ENCODE measurements around the gene ZDHHC20. TPM values are rescaled to one million over a fixed set of nuclear protein-coding genes. Genes with fewer than 3 reads are reported as not detected.
"Not testable (repeated sequence)": the region's sequence is repeated elsewhere in the genome, so short reads cannot be mapped to it uniquely, and the experiment has no call there.

ZDHHC20 gene
- total RNA-seq, 2 experiments from 2014 or later: 40.2 to 44.9 TPM

DNA sequence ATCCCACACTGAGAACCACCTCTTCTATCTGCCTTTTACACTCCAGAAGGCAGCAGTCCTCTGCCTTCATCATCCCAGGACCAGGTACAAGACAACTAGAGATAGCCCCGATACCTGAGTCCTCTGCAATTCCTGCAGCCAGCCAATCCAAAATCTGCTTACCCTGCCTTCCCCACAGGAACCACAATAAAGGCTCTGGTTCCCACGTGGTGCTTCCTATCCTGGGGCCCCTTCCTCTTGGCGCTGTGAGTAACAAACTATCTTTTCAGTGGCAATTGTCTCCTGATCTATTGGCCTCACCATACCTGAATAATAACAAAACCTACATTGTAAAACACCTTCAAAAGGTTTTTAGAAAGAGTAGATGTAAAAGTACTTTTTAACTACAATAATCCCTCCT, 63.1 kb downstream of the ZDHHC20 start:
- POLR2A ChIA-PET: no interaction called here
- intact Hi-C loops (cut with DNase I, micrococcal nuclease): no loop called here
- Mint-ChIP-seq H3K27me3 (no peaks in the 10 kb centered on the region), H3K9me3 (ENCODE audit: low read depth) (no peaks in the 10 kb centered on the region), H3K36me3 (ENCODE audit: low read depth) (peaks cover 24% of the 10 kb centered on the region), H3K4me3 (no peak overlapping the region), H3K4me1 (peaks cover 39% of the 10 kb centered on the region), H3K27ac (peak overlapping the region; percentile 48)
- CTCF ChIA-PET: no interaction called here
- DNase-seq (peak; percentile 61), ATAC-seq (peak; percentile 88)

DNA sequence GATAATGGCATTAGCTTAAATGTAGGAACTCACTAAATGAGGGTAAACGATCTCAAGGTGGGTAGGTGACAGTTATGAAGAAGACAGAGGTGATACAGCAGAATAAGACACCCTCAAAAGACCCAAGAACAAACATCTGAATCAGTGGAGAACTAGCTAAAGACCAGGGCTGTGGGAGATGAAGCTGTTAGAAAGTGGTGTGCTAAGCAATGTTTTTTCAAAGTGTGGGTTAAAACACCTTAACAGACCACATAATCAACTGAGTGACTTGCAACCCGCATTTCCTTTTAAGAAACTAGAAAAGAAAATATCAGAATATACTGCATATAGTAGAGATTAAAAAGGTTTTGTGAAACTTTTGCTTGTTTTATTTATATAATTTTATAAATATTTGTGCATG, 70.0 kb downstream of the ZDHHC20 start:
- Mint-ChIP-seq H3K27ac (no peak overlapping the region), H3K4me3 (no peak overlapping the region), H3K9me3 (ENCODE audit: low read depth) (no peaks in the 10 kb centered on the region), H3K36me3 (ENCODE audit: low read depth) (peaks cover 34% of the 10 kb centered on the region), H3K4me1 (no peaks in the 10 kb centered on the region), H3K27me3 (no peaks in the 10 kb centered on the region)
- intact Hi-C loops (cut with DNase I, micrococcal nuclease): no loop called here
- no peak for DNase-seq
- ChIA-PET POLR2A (interaction anchor here (0.5 kb wide), 1 partner anchor 202 kb away, joined by 6 read pairs; no protein-coding TSS in a partner anchor), CTCF (interaction anchor here (1.0 to 2.2 kb wide), 4 partner anchors 8 to 92 kb away, joined by 4 to 8 read pairs (median 5); no protein-coding TSS in a partner anchor)
- no peak for ATAC-seq

DNA sequence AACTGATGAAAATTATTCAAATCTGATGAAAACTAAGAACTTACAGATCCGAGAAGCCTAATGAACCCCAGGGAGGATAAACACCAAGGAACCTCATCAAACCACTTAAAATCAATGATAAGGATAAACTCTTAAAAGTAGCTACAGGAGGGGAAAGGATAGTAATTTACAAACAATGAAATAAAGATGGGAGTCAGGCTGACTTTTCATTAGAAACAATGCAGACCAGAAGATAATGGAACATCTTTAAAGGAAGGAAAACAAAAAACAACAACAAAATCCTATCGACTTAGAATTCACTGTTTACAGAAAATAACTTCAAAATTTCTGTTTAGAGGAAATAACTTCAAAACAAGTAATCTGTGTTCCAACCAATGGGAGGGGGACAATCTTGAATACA, 73.4 kb downstream of the ZDHHC20 start:
- no peak for DNase-seq
- H3K4me1 Mint-ChIP-seq: no peaks in the 10 kb centered on the region
- intact Hi-C loops (cut with DNase I, micrococcal nuclease): loop anchor here in 1 of 2 experiments (2.0 kb wide), 1 partner anchor 21 kb away; no protein-coding TSS in a partner anchor
- CTCF ChIA-PET: interaction anchor here (0.9 kb wide), 1 partner anchor 17 kb away, joined by 3 read pairs; no protein-coding TSS in a partner anchor
- POLR2A ChIA-PET: no interaction called here
- H3K27me3 Mint-ChIP-seq: no peaks in the 10 kb centered on the region
- H3K9me3 Mint-ChIP-seq (ENCODE audit: low read depth): no peaks in the 10 kb centered on the region
- ATAC-seq: no peak
- H3K36me3 Mint-ChIP-seq (ENCODE audit: low read depth): peaks cover 44% of the 10 kb centered on the region
- H3K27ac Mint-ChIP-seq: no peak overlapping the region
- no peak overlapping the region for H3K4me3 Mint-ChIP-seq

DNA sequence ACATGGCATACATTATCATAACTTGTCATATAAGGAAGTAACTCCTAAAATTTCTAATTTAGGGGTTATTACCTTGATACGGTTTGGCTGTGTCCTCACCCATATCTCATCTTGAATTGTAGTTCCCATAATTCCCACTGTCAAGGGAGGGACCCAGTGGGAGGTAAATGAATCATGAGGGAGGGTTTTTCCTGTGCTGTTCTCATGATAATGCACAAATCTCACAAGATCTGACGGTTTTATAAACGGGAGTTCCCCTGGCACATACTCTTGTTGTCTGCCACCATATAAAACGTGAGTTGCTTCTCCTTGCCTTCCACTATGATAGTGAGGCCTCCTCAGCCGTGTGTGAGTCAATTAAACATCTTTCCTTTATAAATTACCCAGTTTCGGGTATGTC, 76.0 kb downstream of the ZDHHC20 start:
- no peaks in the 10 kb centered on the region for H3K27me3 Mint-ChIP-seq
- ATAC-seq: no peak
- intact Hi-C loops (cut with DNase I, micrococcal nuclease): no loop called here
- no peak overlapping the region for H3K27ac Mint-ChIP-seq
- no peaks in the 10 kb centered on the region for H3K4me1 Mint-ChIP-seq
- peaks cover 36% of the 10 kb centered on the region for H3K36me3 Mint-ChIP-seq (ENCODE audit: low read depth)
- CTCF ChIA-PET: interaction anchor here (1.2 to 1.3 kb wide), 3 partner anchors 9 to 179 kb away, joined by 3 read pairs; no protein-coding TSS in a partner anchor
- DNase-seq: no peak
- POLR2A ChIA-PET: no interaction called here
- H3K9me3 Mint-ChIP-seq (ENCODE audit: low read depth): no peaks in the 10 kb centered on the region
- no peak overlapping the region for H3K4me3 Mint-ChIP-seq

DNA sequence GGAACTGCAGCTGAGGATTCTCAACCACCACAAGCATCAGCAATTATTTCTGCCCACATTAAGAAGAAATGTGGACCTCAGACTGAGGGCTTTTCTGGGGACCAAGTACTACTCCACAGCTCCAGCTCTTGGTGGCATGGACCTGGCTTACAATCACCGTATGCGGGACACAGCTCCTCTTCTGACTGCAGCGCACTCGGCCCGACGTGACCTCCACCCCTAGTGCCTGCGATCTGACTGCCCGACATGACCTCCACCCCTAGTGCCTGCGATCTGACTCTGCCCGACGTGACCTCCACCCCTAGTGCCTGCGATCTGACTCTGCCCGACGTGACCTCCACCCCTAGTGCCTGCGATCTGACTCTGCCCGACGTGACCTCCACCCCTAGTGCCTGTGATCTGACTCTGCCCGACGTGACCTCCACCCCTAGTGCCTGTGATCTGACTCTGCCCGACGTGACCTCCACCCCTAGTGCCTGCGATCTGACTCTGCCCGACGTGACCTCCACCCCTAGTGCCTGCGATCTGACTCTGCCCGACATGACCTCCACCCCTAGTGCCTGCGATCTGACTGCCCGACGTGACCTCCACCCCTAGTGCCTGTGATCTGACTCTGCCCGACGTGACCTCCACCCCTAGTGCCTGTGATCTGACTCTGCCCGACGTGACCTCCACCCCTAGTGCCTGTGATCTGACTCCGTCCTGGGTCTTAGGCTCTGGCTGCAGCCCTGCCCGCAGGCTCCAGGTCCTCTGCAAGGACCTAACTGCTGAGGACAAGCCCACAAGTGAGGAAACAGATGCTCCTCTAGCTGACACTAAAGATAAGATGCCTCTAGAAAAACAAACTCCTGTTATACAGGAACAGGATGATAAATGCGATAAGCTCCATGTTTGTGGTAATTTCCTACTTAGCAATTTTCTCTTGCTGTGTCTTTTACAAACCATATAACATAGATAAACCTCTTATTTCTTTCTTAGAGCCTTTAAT, 81.8 kb downstream of the ZDHHC20 start:
- DNase-seq; H3K4me1 Mint-ChIP-seq; H3K9me3 Mint-ChIP-seq (ENCODE audit: low read depth); H3K4me3 Mint-ChIP-seq; H3K27ac Mint-ChIP-seq; intact Hi-C loops (cut with DNase I, micrococcal nuclease); ATAC-seq; H3K27me3 Mint-ChIP-seq; POLR2A ChIA-PET: not testable (repeated sequence)
- CTCF ChIA-PET: interaction anchor here (0.8 to 1.2 kb wide), 2 partner anchors 12 to 258 kb away, joined by 3 to 5 read pairs; no protein-coding TSS in a partner anchor
- H3K36me3 Mint-ChIP-seq (ENCODE audit: low read depth): peaks cover 16% of the 10 kb centered on the region

DNA sequence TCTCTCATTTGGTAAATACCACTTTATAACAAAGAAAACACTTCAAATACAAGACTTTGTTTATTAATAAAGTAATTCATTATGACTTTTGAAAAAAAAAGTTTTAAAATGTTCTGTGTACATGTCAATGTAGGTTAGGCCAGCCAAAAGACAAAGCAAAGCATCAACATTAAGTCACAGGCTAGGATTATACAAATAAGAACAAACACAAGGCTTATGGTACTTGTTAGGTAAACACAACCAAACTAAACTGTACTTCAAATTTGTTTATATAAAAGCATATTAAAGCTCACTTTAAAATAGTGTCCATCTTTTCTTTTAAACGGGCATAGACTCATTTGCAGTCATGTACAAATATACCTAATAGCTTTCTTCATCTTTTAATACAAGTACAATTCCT, 86.6 kb downstream of the ZDHHC20 start:
- Mint-ChIP-seq H3K27ac (no peak overlapping the region), H3K4me1 (no peaks in the 10 kb centered on the region), H3K9me3 (ENCODE audit: low read depth) (no peaks in the 10 kb centered on the region), H3K27me3 (no peaks in the 10 kb centered on the region), H3K36me3 (ENCODE audit: low read depth) (peaks cover 7% of the 10 kb centered on the region), H3K4me3 (no peak overlapping the region)
- ATAC-seq (no peak), DNase-seq (no peak)
- POLR2A ChIA-PET: no interaction called here
- CTCF ChIA-PET: no interaction called here
- intact Hi-C loops (cut with DNase I, micrococcal nuclease): no loop called here

DNA sequence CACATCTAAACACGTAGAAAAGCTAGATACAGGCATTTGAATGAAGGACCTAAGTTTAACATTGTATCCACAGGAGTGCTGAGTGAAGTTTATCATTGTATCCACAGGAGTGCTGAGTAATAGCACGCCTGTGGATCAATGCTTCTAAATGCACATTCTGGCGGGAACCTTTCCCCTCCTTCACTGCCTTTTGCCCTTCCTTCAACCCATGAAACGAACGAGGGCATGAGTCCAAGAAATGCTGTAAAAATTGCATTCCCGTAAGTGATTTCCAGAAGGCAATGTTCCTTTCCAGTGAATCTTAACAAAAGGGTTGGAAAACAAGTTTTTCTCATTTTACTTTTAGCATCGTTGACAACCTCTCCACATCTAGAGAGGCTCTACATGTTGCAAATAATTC, 88.1 kb downstream of the ZDHHC20 start:
- Mint-ChIP-seq H3K9me3 (ENCODE audit: low read depth) (no peaks in the 10 kb centered on the region), H3K4me3 (no peak overlapping the region), H3K27ac (no peak overlapping the region), H3K36me3 (ENCODE audit: low read depth) (peaks cover 7% of the 10 kb centered on the region), H3K4me1 (no peaks in the 10 kb centered on the region), H3K27me3 (no peaks in the 10 kb centered on the region)
- intact Hi-C loops (cut with DNase I, micrococcal nuclease): no loop called here
- no peak for ATAC-seq
- CTCF ChIA-PET: interaction anchor here (1.0 kb wide), 1 partner anchor 102 kb away, joined by 3 read pairs; no protein-coding TSS in a partner anchor
- no peak for DNase-seq
- POLR2A ChIA-PET: no interaction called here

DNA sequence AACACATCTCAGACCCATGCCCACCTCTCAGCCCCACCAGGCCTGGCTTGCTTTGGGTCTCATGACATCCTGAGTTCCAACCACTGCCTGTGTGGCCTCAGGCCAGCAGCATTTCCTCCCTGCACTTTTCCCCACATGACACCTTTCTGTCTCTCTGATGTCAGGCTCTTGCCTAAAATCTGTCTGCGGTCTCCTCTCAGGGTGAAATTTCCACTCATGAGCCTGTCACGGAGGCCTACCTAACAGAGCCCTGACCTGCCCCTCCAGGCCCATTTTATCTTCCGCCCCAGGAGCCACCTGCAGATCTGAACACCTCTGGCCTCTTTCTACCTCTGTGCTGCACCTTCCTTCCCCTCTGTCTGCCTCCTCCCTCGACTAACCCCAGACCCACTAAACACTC, 93.5 kb downstream of the ZDHHC20 start:
- no peaks in the 10 kb centered on the region for H3K27me3 Mint-ChIP-seq
- ChIA-PET POLR2A (no interaction called here), CTCF (no interaction called here)
- no peaks in the 10 kb centered on the region for H3K36me3 Mint-ChIP-seq (ENCODE audit: low read depth)
- DNase-seq (peak; percentile 20), ATAC-seq (peak; percentile 59)
- H3K27ac Mint-ChIP-seq: peak overlapping the region; percentile 48
- no peaks in the 10 kb centered on the region for H3K9me3 Mint-ChIP-seq (ENCODE audit: low read depth)
- intact Hi-C loops (cut with DNase I, micrococcal nuclease): loop anchor here in 1 of 2 experiments (2.0 kb wide), 1 partner anchor 19 kb away; no protein-coding TSS in a partner anchor
- H3K4me1 Mint-ChIP-seq: peaks cover 7% of the 10 kb centered on the region
- H3K4me3 Mint-ChIP-seq: no peak overlapping the region

DNA sequence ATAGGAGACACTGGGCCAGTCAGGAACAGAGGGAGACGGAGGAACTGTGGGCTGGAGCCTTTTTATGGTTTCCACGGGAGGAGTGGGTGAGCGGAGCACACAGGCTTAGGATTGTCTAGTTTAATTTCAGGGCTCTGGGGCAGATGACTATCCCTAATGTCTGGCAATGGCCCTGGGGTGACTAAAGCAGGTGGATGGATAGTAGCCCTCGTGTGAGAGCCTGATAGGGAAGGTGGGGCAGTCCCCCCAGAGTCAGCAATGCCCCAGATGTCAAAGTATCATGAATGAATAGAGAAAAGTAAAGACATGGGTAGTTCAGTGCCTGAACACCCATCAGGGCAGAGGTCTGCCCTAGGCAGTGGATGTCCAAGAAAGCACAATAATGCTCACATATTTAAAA, 94.2 kb downstream of the ZDHHC20 start:
- Mint-ChIP-seq H3K36me3 (ENCODE audit: low read depth) (no peaks in the 10 kb centered on the region), H3K4me1 (peaks cover 7% of the 10 kb centered on the region), H3K9me3 (ENCODE audit: low read depth) (no peaks in the 10 kb centered on the region), H3K4me3 (no peak overlapping the region), H3K27ac (no peak overlapping the region), H3K27me3 (no peaks in the 10 kb centered on the region)
- ChIA-PET CTCF (no interaction called here), POLR2A (no interaction called here)
- DNase-seq (no peak), ATAC-seq (no peak)
- intact Hi-C loops (cut with DNase I, micrococcal nuclease): loop anchor here in 1 of 2 experiments (2.0 kb wide), 1 partner anchor 20 kb away; no protein-coding TSS in a partner anchor

DNA sequence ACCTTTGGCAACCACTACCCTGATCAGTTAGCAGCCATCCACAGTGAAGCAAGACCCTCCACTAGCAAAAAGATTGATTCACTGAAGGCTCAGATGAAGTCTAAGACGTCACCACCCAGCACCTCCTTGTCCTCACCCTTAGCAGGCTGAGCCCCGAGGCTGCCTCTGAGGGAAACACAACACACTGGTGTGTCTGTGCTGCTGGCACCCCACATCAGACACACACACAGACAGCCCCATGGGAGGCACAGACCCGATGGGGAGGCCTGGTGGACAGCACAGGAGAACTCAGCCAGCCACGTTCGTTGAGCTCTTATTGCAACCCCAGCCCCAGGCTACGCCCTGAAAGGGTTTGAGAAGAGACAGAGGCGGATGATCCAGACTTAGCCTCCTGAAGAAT, 94.7 kb downstream of the ZDHHC20 start:
- ChIA-PET CTCF (no interaction called here), POLR2A (no interaction called here)
- H3K9me3 Mint-ChIP-seq (ENCODE audit: low read depth): no peaks in the 10 kb centered on the region
- no peaks in the 10 kb centered on the region for H3K36me3 Mint-ChIP-seq (ENCODE audit: low read depth)
- H3K27me3 Mint-ChIP-seq: no peaks in the 10 kb centered on the region
- no peak overlapping the region for H3K4me3 Mint-ChIP-seq
- DNase-seq (no peak), ATAC-seq (no peak)
- H3K4me1 Mint-ChIP-seq: peaks cover 7% of the 10 kb centered on the region
- H3K27ac Mint-ChIP-seq: no peak overlapping the region
- intact Hi-C loops (cut with DNase I, micrococcal nuclease): loop anchor here in 1 of 2 experiments (2.0 kb wide), 1 partner anchor 20 kb away; no protein-coding TSS in a partner anchor

DNA sequence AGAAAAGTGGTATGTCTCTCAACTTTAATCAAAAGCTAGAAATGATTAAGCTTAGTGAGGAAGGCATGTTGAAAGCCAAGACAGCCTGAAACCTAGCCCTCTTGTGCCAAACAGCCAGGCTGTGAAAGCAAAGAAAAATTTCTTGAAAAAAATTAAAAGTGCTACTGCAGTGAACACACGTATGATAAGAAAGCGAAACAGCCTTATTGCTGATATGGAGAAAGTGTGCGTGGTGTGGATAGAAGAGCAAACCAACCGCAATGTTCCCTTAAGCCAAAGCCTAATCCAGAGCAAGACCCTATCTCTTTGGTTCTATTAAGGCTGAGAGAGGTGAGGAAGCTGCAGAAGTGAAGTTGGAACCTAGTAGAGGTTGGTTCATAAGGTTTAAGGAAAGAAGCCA, 96.4 kb downstream of the ZDHHC20 start:
- Mint-ChIP-seq H3K27ac (no peak overlapping the region), H3K36me3 (ENCODE audit: low read depth) (no peaks in the 10 kb centered on the region), H3K4me1 (peaks cover 7% of the 10 kb centered on the region), H3K4me3 (no peak overlapping the region), H3K9me3 (ENCODE audit: low read depth) (no peaks in the 10 kb centered on the region), H3K27me3 (no peaks in the 10 kb centered on the region)
- ChIA-PET CTCF (interaction anchor here (0.6 kb wide), 1 partner anchor 41 kb away, joined by 3 read pairs; no protein-coding TSS in a partner anchor), POLR2A (no interaction called here)
- no peak for DNase-seq
- intact Hi-C loops (cut with DNase I, micrococcal nuclease): no loop called here
- no peak for ATAC-seq

DNA sequence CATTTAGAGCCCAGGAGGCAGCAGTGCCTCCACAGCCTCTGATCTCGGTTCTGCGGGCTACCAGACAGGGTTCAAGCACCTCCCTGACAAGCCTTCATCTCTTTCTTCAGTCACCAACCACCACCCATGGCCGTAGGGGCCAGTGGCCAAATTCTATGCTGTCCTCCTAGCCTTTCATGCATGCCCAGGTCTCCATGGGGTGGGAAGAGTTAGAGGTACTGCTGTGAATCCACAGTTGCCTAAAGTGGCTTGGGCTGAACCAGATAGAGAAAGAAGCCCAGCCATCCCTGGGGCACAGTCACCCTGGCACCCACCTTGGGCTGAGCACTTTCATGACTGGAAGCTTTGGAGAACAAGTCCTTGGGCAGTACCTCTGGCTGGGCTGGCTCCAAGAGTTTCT, 97.4 kb downstream of the ZDHHC20 start:
- ATAC-seq (no peak), DNase-seq (no peak)
- POLR2A ChIA-PET: no interaction called here
- H3K4me3 Mint-ChIP-seq: no peak overlapping the region
- no peak overlapping the region for H3K27ac Mint-ChIP-seq
- CTCF ChIA-PET: no interaction called here
- intact Hi-C loops (cut with DNase I, micrococcal nuclease): no loop called here
- H3K9me3 Mint-ChIP-seq (ENCODE audit: low read depth): no peaks in the 10 kb centered on the region
- no peaks in the 10 kb centered on the region for H3K36me3 Mint-ChIP-seq (ENCODE audit: low read depth)
- H3K27me3 Mint-ChIP-seq: no peaks in the 10 kb centered on the region
- H3K4me1 Mint-ChIP-seq: peaks cover 7% of the 10 kb centered on the region
